Neuronal stem cell (in vitro differentiated cells): ENCODE results near the gene STMN3. TPM values are rescaled to one million over a fixed set of nuclear protein-coding genes. Genes with fewer than 3 reads are reported as not detected.

Experiments
- small RNA-seq: library from polyadenylated mRNA; stranded (forward); fragments of <200 nt; extraction: miRNeasy Mini kit (QIAGEN cat#:217004); gene quantifications from one replicate; pipeline ENCODE3, GENCODE V24; 2013; ENCODE audit not compliant: insufficient read depth

Gene STMN3

Small RNAs within 50 kb of the gene (small RNA-seq; reads per million reads assigned to genes)
- not detected for gene TNFRSF6B
